Subcutaneous adipose tissue (tissue), 4 donors: Measurements from ENCODE around the gene SIDT1. TPM values are rescaled to one million over a fixed set of nuclear protein-coding genes. Genes with fewer than 3 reads are reported as not detected.

Source experiments
- total RNA-seq, 4 donors: library from RNA; depleted of rRNA; stranded (reverse); fragments of >200 nt; gene quantifications; one replicate each; pipeline ENCODE4 v1.1.0, GENCODE V29; 2016
- TF ChIP-seq, protein P1 (sequence below): fragments of 450-650 bp; IDR thresholded peaks from one replicate; pipeline ENCODE4 v1.5.1; 2016; ENCODE audit warnings: low read depth, mild to moderate bottlenecking, control low read depth, antibody characterized with exemption, moderate library complexity

Gene SIDT1
- total RNA-seq, 4 donors from 2014 or later: 2.3 to 5.3 (median 3.9) TPM

DNA sequence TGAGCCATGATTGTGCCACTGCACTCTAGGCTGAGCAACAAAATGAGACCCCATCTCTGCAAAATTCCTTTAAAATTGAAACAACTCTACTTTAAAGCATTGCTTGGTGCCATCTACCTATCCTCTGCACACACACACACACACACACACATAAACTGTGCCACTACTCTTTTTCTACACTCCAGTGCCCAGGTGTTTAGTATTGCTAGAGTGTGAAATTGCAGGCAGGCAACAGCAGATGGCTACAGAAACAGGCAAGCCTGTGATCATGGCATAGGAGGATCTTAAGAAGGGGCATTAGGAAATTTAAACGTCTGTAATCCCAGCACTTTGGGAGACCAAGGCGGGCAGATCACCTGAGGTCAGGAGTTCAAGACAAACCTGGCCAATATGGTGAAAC lies 39.0 kb downstream of the SIDT1 start:
- TF ChIP-seq, protein P1, sequence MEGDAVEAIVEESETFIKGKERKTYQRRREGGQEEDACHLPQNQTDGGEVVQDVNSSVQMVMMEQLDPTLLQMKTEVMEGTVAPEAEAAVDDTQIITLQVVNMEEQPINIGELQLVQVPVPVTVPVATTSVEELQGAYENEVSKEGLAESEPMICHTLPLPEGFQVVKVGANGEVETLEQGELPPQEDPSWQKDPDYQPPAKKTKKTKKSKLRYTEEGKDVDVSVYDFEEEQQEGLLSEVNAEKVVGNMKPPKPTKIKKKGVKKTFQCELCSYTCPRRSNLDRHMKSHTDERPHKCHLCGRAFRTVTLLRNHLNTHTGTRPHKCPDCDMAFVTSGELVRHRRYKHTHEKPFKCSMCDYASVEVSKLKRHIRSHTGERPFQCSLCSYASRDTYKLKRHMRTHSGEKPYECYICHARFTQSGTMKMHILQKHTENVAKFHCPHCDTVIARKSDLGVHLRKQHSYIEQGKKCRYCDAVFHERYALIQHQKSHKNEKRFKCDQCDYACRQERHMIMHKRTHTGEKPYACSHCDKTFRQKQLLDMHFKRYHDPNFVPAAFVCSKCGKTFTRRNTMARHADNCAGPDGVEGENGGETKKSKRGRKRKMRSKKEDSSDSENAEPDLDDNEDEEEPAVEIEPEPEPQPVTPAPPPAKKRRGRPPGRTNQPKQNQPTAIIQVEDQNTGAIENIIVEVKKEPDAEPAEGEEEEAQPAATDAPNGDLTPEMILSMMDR: no peak

DNA sequence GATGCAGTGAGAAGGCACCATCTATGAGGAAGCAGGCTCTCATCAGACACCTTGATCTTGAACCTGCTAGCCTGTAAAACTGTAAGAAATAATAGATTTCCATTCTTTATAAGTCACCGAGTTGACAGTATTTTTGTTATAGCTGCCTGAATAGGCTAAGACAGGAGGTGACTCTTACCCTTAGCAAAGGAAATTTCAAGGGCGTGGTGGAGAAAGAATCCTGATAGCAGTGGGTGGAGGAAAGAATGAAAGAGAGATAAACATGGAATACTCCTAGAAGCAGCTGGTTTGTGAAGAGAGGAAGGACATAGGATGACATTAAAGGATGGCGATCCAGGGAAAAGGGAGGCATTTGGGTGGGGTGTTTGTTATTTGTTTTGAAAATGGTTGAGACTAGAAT lies 41.4 kb downstream of the SIDT1 start:
- TF ChIP-seq, protein P1: no peak

DNA sequence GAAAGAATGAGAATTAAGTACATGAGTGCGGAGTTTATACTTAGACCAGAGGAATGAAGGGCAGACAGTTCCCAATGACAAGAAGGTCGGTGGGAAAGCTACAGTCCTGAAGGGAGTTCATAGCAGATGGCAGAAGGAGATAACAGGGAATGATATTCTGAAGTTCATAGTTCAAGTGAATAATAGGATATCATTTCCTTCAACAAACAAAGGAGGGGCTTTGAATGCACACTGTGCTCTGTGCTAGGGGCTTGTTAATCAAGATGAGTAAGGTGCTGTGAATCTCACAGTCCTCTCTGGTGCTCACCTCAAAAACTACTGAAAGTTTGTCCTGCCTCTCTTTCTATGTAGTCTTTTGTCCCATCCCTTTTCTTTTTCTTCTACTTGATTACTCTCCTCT lies 41.9 kb downstream of the SIDT1 start:
- TF ChIP-seq, protein P1: no peak

DNA sequence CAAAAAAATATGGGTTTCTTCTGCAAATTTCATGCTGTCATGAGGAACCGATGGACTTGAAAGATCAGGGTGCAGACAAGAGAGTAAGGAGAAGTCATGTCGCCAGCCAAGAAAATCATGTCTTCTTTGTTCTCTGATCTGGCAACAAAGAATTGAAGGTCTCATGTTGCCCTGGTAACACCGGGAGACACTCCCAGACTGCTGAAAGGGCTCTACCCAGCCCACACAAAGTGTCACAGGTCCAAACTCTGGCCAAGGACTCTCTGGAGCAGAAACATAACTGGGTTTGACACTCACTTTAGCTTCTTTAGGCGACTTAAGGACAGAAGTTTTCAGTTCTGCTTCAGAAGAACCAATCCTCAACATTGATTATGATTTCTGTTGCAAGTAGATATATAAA lies 42.9 kb downstream of the SIDT1 start:
- TF ChIP-seq, protein P1: no peak

DNA sequence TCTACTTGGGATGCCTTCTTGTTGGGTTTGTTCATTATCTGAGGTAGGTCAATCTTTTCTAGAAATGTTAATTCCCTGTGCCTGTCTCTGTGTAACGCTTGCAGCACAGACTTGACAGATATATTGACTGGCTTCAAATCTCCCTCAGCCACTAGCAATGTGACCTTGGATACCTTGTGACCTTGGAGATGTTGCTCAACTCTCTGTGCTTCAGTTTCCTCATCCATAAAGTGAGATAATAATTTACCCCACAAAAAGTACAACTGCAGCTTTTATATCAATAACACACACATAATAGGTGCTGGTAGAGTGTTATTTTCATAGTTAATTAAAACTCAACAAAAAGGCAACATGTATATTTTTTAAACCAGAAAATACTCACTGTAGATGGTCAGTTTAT lies 52.9 kb downstream of the SIDT1 start:
- TF ChIP-seq, protein P1: no peak

DNA sequence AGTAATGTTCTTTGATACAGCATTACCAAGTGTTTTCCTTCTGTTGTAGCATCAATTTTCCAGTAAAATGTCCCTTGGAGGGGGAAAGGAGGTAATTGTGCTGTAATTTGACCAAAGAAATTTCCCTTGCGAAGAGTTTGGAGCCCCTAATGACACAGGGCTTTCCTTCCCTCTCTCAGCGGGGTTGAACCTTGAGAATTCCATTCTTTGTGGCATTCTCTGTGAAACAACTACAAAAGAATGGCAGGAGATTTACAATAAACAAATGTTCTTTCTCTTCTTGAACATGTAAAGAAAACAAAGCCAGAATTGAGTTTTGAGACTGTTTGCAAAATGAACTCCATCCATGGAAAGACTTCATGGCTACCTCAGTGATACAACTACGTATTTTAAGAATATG lies 53.4 kb downstream of the SIDT1 start:
- TF ChIP-seq, protein P1: no peak

DNA sequence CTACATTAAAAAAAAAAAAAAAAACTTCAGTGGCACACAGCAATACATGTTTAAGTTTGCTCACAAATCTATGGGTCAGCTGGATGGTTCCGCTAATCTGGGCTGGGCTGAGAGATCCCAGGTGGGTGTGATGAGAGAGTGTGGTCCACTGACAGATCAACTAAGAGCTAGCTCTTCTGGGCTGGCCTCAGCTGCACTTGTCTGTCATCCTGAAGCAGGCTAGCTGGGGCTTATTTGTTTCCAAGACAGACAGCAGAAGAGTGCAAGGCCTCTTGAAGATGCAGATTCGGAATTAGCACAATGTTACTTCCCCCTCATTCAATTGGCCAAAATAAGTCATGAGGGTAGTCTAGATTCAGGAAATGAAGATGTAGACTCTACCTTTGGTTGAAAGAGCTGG lies 56.5 kb downstream of the SIDT1 start:
- TF ChIP-seq, protein P1: no peak
